Embryonic facial prominence (tissue), 1 donor: ENCODE data around the gene ITGBL1.

Experiments
- DNase-seq: peaks from one replicate; pipeline ENCODE4 v3.0.0-alpha.2; 2016; ENCODE audit errors: extremely low spot score

Gene ITGBL1

DNA sequence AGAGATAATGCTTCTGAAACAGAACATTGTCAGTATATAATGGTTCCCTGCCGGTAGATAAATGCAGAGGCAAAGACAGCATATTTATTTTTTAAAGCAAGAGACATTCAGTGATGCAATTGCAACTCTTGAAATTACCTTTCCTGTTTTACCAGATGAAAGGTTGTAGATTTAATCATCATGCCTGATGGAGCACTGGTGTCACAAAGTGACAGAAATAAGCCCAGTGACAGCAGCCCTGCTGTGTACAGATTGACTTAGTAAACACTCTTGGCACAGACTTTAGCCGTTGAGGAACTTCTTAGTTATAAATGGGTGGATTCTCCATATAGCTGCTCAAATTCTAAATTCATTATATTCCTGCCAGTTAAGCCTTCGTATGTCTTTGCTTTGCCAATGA, 172.5 kb downstream of the ITGBL1 start:
- no peak for DNase-seq

- no peak for DNase-seq
Observed at GRCh38 chr13:101626925-101627555, 174.6 kb downstream of the ITGBL1 start.

DNA sequence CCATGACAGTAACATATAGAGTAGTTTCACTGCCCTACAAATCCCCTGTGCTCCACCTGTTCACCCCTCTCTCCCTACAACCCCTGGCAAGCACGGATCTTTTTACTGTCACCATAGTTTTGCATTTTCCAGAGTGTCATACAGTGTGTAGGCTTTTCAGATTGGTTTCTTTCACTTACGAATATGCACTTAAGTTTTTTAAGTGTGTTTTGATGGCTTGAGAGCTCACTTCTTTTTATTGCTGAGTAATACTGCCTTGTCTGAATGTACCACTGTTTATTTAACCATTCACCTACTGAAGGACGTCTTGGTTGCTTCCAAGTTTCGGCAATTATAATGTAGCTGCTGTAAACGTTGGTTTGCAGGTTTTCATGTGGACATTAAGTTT, 175.1 kb downstream of the ITGBL1 start:
- no peak for DNase-seq

- DNase-seq = no peak
Observed at GRCh38 chr13:101628900-101629299, 176.4 kb downstream of the ITGBL1 start.

DNA sequence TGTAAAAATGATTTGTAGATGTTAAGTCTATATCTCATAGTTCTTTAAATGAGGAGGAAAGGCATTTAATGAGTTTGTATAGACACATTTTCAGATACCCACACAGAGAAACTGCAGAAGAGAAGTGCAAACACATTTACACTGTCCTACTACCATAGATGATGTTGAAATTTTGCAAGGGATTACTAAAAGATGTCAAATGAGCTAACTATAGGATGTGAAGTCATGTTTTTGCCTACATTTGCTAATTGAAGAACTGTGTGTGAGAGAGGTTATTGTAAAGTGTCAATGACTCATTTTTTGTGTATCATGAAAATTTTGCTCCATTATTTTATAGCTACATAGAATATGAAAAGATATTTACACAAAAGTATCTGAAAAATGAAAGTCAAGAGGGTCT, 178.9 kb downstream of the ITGBL1 start:
- no peak for DNase-seq

GRCh38 chr13:101634142-101634541, 181.7 kb downstream of the ITGBL1 start:
- DNase-seq = no peak

GRCh38 chr13:101639711-101640110, 187.2 kb downstream of the ITGBL1 start:
- DNase-seq = no peak

- no peak for DNase-seq
Observed at GRCh38 chr13:101640788-101641400, 188.4 kb downstream of the ITGBL1 start.

GRCh38 chr13:101645871-101646270, 193.4 kb downstream of the ITGBL1 start:
- DNase-seq = no peak

- DNase-seq = no peak
Observed at GRCh38 chr13:101647760-101648159, 195.3 kb downstream of the ITGBL1 start.

- DNase-seq = no peak
Observed at GRCh38 chr13:101648766-101649487, 196.5 kb downstream of the ITGBL1 start.

GRCh38 chr13:101649488-101650126, 197.1 kb downstream of the ITGBL1 start:
- DNase-seq = no peak

GRCh38 chr13:101654883-101655282, 202.4 kb downstream of the ITGBL1 start:
- no peak for DNase-seq

GRCh38 chr13:101655435-101655834, 203.0 kb downstream of the ITGBL1 start:
- no peak for DNase-seq

DNA sequence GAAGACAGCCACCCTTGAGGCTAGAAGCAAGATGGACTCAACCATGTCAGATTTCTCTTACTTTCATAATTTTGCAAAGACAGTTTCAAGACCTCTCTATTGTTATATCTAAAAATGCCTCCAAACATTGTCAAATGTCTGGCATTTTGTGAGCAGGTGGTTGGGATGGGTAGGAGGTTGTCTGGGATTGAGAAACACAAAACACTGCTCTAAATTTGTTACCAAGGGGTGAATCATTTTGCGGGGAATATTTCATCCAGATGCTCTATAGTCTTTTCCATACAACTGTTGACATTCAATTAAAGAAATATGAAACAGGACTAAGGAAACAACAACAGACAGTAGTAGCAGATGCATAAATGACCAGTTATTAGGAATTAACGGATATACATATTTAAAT, 208.2 kb downstream of the ITGBL1 start:
- DNase-seq = no peak

- DNase-seq = no peak
Observed at GRCh38 chr13:101661839-101662238, 209.4 kb downstream of the ITGBL1 start.

DNA sequence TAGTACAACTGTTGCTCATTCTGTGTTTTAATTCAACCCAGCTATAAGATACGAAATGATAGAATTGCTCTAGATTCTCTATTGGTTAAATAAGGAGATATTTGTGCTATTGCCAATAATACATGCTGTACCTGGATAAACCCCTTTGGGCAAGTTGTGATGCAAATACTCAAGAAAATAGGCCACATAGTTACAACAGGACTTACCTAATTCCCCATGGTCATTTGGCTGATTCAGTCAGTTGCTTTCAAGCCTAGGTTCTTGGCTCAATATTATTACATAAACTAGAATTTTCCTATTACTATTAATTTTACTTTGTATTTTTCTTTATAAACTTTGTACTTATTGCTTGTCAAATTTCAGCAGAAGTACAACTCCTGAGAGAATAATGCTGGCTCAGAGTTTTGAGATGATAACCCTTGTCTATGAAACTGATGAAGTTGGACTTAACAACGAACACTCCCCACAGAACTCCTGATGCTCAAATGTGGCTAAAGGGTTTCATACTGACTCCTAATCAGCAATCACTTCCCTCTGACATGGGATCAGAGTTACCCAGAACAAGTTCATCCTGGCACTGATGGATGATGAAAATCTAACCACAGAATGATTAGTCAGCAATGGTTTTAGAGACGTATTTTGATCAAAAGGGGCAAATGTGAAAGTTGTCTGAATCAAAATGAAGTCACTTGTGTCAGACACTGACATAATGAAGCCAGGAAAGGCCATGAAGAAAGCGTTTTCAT, 221.1 kb downstream of the ITGBL1 start:
- DNase-seq = no peak

- no peak for DNase-seq
Observed at GRCh38 chr13:101681834-101682233, 229.4 kb downstream of the ITGBL1 start.

DNA sequence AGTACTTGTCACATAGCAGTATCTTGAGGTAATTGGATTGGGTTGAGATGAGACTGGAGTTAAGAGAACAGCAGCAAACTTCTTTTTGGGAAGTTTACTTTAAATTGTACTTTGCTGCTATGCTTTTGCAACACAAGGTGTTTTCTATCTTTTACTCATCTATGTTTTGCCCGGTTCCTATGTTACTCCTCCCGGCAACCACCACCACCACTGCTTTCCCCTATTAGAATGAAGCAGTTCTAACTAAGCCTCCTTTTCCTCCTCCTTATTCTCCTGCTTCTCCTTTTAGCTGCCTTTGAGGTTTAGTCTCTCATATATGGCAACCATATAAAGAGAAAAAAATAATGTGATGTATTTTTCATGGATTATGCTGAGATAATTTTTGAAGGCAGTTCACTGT, 233.5 kb downstream of the ITGBL1 start:
- DNase-seq = no peak

- no peak for DNase-seq
Observed at GRCh38 chr13:101690871-101691270, 238.4 kb downstream of the ITGBL1 start.

GRCh38 chr13:101691341-101691860, 238.9 kb downstream of the ITGBL1 start:
- DNase-seq = no peak
